NT2/D1 (cell line): ENCODE results near the gene APOD.
"Not testable (repeated sequence)": the region's sequence is repeated elsewhere in the genome, so short reads cannot be mapped to it uniquely, and the experiment has no call there.

ENCODE experiments used
- DNase-seq: peaks from one replicate; pipeline ENCODE4 v3.0.0-alpha.2; 2011; ENCODE audit warnings: low read depth, low spot score
- H3K27me3 ChIP-seq: 2 replicates; pipeline ENCODE4 v1.6.0; 2011; ENCODE audit warnings: mild to moderate bottlenecking; ENCODE audit not compliant: insufficient read length, insufficient read depth
- H3K36me3 ChIP-seq: 2 replicates; pipeline ENCODE4 v1.6.1; 2011; ENCODE audit warnings: mild to moderate bottlenecking, low read length, mixed read lengths; ENCODE audit not compliant: insufficient read depth, insufficient read length
- H3K4me1 ChIP-seq: 2 replicates; pipeline ENCODE4 v1.5.1; 2011; ENCODE audit not compliant: insufficient read depth, insufficient read length
- H3K4me3 ChIP-seq: 2 replicates; pipeline ENCODE4 v1.5.1; 2011; ENCODE audit warnings: low read depth; ENCODE audit not compliant: insufficient read length
- H3K9ac ChIP-seq: 2 replicates; pipeline ENCODE4 v1.6.0; 2011; ENCODE audit warnings: low read depth; ENCODE audit not compliant: insufficient read length
- H3K9me3 ChIP-seq: 2 replicates; pipeline ENCODE4 v1.5.1; 2011; ENCODE audit warnings: mild to moderate bottlenecking, low read length; ENCODE audit not compliant: insufficient read depth
- SUZ12 ChIP-seq: IDR thresholded peaks from 2 replicates; pipeline ENCODE4 v1.6.1; 2011; ENCODE audit not compliant: insufficient read length, insufficient read depth; ENCODE audit errors: extremely low read depth
- YY1 ChIP-seq: IDR thresholded peaks from 2 replicates; pipeline ENCODE4 v1.6.1; 2011; ENCODE audit not compliant: insufficient read length, insufficient read depth
- ZNF274 ChIP-seq: IDR thresholded peaks from 2 replicates; pipeline ENCODE4 v1.6.1; 2011; ENCODE audit warnings: mild to moderate bottlenecking, low read depth, low read length

APOD gene

GRCh38 chr3:195616681-195617080 lies 32.9 kb upstream of the APOD start:
- TF ChIP-seq SUZ12 (no peak), ZNF274 (no peak), YY1 (no peak)
- Histone ChIP-seq H3K4me1 (peaks cover 13% of the 10 kb centered on the region), H3K4me3 (no peak overlapping the region), H3K27me3 (peaks cover 5% of the 10 kb centered on the region), H3K9ac (no peak overlapping the region), H3K9me3 (no peaks in the 10 kb centered on the region), H3K36me3 (no peaks in the 10 kb centered on the region)
- no peak for DNase-seq

DNA sequence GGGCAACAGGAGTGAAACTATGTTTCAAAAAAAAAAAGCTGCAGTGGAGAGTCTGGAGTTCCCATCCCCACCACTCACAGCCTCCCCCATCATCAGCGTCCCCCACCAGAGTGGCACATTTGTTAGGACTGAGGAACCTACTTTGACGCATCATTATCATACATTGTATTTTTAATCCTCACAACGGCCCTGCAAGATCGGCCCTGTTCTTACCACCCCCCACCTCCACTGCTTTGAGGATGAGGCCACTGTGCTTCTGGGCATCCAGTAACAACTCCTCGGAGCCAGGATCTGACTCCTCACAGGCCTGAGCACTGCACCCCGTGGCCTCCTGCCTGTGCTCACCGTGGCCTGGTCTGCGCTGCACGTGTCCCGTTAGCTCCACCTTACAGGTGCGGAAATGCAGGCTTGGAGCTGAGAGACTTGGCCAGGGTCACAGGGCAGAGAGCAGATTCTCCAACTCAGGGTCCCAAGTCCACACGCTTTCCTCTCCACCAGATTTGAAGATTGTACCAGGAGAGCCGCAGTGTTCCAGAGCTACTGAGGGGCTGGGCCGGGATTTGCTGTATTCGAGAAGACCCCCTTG lies 32.3 kb upstream of the APOD start:
- not testable (repeated sequence) for H3K9ac ChIP-seq, H3K27me3 ChIP-seq, DNase-seq, H3K36me3 ChIP-seq, H3K9me3 ChIP-seq, H3K4me3 ChIP-seq
- peaks cover 13% of the 10 kb centered on the region for H3K4me1 ChIP-seq

GRCh38 chr3:195614672-195615504 lies 31.1 kb upstream of the APOD start:
- not testable (repeated sequence) for H3K9ac ChIP-seq, H3K4me3 ChIP-seq, DNase-seq, H3K9me3 ChIP-seq, H3K36me3 ChIP-seq, H3K27me3 ChIP-seq
- H3K4me1 ChIP-seq: peaks cover 13% of the 10 kb centered on the region

- Histone ChIP-seq H3K4me1 (peaks cover 13% of the 10 kb centered on the region), H3K4me3 (no peak overlapping the region), H3K36me3 (no peaks in the 10 kb centered on the region), H3K9me3 (peaks cover 21% of the 10 kb centered on the region), H3K9ac (no peak overlapping the region), H3K27me3 (no peaks in the 10 kb centered on the region)
- no peak for DNase-seq
- TF ChIP-seq SUZ12 (no peak), YY1 (no peak), ZNF274 (no peak)
Measured at GRCh38 chr3:195613468-195614069, 29.8 kb upstream of the APOD start.

- Histone ChIP-seq H3K4me3 (no peak overlapping the region), H3K36me3 (no peaks in the 10 kb centered on the region), H3K9ac (no peak overlapping the region), H3K27me3 (no peaks in the 10 kb centered on the region), H3K4me1 (peaks cover 10% of the 10 kb centered on the region), H3K9me3 (peaks cover 34% of the 10 kb centered on the region)
- no peak for DNase-seq
- TF ChIP-seq YY1 (no peak), ZNF274 (no peak), SUZ12 (no peak)
Measured at GRCh38 chr3:195612075-195612800, 28.5 kb upstream of the APOD start.

DNA sequence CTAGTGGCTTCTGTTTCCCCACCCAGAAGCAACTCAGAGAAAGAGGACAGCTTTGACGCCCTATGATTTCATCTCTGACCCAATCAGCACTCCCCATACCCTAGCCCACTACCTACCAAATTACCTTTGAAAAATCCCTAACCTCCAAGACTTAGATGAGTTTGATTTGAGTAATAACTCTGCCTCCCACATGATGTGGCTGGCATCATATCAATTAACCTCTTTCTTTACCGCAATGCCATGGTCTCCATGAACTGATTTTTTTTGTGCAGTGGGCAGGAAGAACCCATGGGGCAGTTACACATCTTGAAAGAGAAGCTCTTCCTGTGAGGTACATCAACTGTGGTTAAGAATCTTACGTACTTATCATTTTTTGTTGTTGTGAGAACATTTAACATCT lies 25.5 kb upstream of the APOD start:
- no peaks in the 10 kb centered on the region for H3K36me3 ChIP-seq
- no peak overlapping the region for H3K9ac ChIP-seq
- no peak for DNase-seq
- H3K9me3 ChIP-seq: peaks cover 64% of the 10 kb centered on the region
- TF ChIP-seq SUZ12: no peak
- H3K27me3 ChIP-seq: no peaks in the 10 kb centered on the region
- H3K4me1 ChIP-seq: peaks cover 10% of the 10 kb centered on the region
- H3K4me3 ChIP-seq: no peak overlapping the region

DNA sequence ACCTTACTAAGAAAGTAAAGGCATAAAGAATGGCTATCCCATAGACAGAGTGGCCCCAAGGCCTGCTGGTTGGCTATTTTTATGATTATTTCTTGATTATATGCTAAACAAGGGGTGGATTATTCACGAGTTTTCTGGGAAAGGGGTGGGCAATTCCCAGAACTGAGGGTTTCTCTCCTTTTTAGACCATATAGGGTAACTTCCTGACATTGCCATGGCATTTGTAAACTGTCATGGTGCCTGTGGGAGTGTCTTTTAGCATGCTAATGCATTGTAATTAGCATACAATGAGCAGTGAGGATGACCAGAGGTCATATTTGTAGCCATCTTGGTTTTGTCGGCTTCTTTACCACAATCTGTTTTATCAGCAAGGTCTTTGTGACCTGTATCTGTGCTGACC lies 18.0 kb upstream of the APOD start:
- peaks cover 57% of the 10 kb centered on the region for H3K9me3 ChIP-seq
- not testable (repeated sequence) for H3K36me3 ChIP-seq, H3K9ac ChIP-seq, DNase-seq, H3K4me1 ChIP-seq, H3K4me3 ChIP-seq, H3K27me3 ChIP-seq
